ENCODE measurements around the gene TMEM119. TPM values are rescaled to one million over a fixed set of nuclear protein-coding genes. Genes with fewer than 3 reads are reported as not detected.
"Not testable (repeated sequence)": the region's sequence is repeated elsewhere in the genome, so short reads cannot be mapped to it uniquely, and the experiment has no call there.

Gene TMEM119
- total RNA-seq, 3 donors from 2014 or later: 12.1 to 21.0 (median 12.5) TPM

- no peak for DNase-seq (ENCODE audit: low spot score in 2 of 2)
- H3K27ac ChIP-seq: peak overlapping the region in 1 of 2 donors; percentile 12
- no peaks in the 10 kb centered on the region for H3K9me3 ChIP-seq
- H3K36me3 ChIP-seq: no peaks in the 10 kb centered on the region
- no peaks in the 10 kb centered on the region for H3K4me1 ChIP-seq
- no peaks in the 10 kb centered on the region for H3K27me3 ChIP-seq
- intact Hi-C loops (cut with DNase I; ENCODE audit: low total_unique reads): no loop called here
- TF ChIP-seq POLR2A (IDR thresholded peaks at IDR 0.05) (no peak), CTCF (IDR thresholded peaks at IDR 0.05) (no peak), POLR2AphosphoS5 (IDR thresholded peaks at IDR 0.05) (no peak)
- no peak overlapping the region for H3K4me3 ChIP-seq
Observed at GRCh38 chr12:108591267-108591980, 6.5 kb downstream of the TMEM119 start.

- H3K36me3 ChIP-seq; DNase-seq (ENCODE audit: low spot score in 2 of 2); H3K4me1 ChIP-seq; intact Hi-C loops (cut with DNase I; ENCODE audit: low total_unique reads); H3K4me3 ChIP-seq; H3K27me3 ChIP-seq; H3K9me3 ChIP-seq; H3K27ac ChIP-seq: not testable (repeated sequence)
Observed at GRCh38 chr12:108590463-108590862, 7.4 kb downstream of the TMEM119 start.

- peak overlapping the region in 1 of 2 donors; percentile 25 for H3K27ac ChIP-seq
Observed at GRCh38 chr12:108589840-108590229, 8.0 kb downstream of the TMEM119 start.

GRCh38 chr12:108589028-108589839, 8.7 kb downstream of the TMEM119 start:
- Histone ChIP-seq H3K36me3 (no peaks in the 10 kb centered on the region), H3K4me3 (peak overlapping the region in 1 of 3 donors; percentile 20), H3K9me3 (no peaks in the 10 kb centered on the region), H3K4me1 (no peaks in the 10 kb centered on the region), H3K27me3 (no peaks in the 10 kb centered on the region), H3K27ac (peak overlapping the region; percentile 7 to 32)
- intact Hi-C loops (cut with DNase I; ENCODE audit: low total_unique reads): no loop called here
- DNase-seq (ENCODE audit: low spot score in 2 of 2): no peak
- TF ChIP-seq POLR2A (IDR thresholded peaks at IDR 0.05): no peak
- TF ChIP-seq CTCF (IDR thresholded peaks at IDR 0.05): no peak
- TF ChIP-seq POLR2AphosphoS5 (IDR thresholded peaks at IDR 0.05): no peak

More at GRCh38 chr12:108589840-108590229, 8.0 kb downstream of the TMEM119 start:
- DNase-seq (ENCODE audit: low spot score in 2 of 2): no peak
- Histone ChIP-seq H3K27me3 (no peaks in the 10 kb centered on the region), H3K9me3 (no peaks in the 10 kb centered on the region), H3K4me3 (no peak overlapping the region), H3K4me1 (no peaks in the 10 kb centered on the region), H3K36me3 (no peaks in the 10 kb centered on the region)
- no peak for TF ChIP-seq POLR2AphosphoS5 (IDR thresholded peaks at IDR 0.05)
- TF ChIP-seq POLR2A (IDR thresholded peaks at IDR 0.05): no peak
- TF ChIP-seq CTCF (IDR thresholded peaks at IDR 0.05): no peak
- intact Hi-C loops (cut with DNase I; ENCODE audit: low total_unique reads): no loop called here

GRCh38 chr12:108587826-108588225, 10.1 kb downstream of the TMEM119 start:
- H3K9me3 ChIP-seq: no peaks in the 10 kb centered on the region
- no peaks in the 10 kb centered on the region for H3K4me1 ChIP-seq
- intact Hi-C loops (cut with DNase I; ENCODE audit: low total_unique reads): no loop called here
- no peak overlapping the region for H3K4me3 ChIP-seq
- H3K27ac ChIP-seq: no peak overlapping the region
- TF ChIP-seq POLR2A (IDR thresholded peaks at IDR 0.05) (no peak), CTCF (IDR thresholded peaks at IDR 0.05) (no peak), POLR2AphosphoS5 (IDR thresholded peaks at IDR 0.05) (no peak)
- DNase-seq (ENCODE audit: low spot score in 2 of 2): no peak
- no peaks in the 10 kb centered on the region for H3K36me3 ChIP-seq
- no peaks in the 10 kb centered on the region for H3K27me3 ChIP-seq
